Measurements from ENCODE around the gene UBL3. TPM values are rescaled to one million over a fixed set of nuclear protein-coding genes. Genes with fewer than 3 reads are reported as not detected.
A peak's percentile ranks its signal among the peaks of the same experiment; 100 is the strongest.

The UBL3 gene
- total RNA-seq, 2 donors from 2014 or later: 21.9 to 22.3 TPM

GRCh38 chr13:29859971-29860370 lies 9.6 kb upstream of the UBL3 start:
- intact Hi-C loops (cut with DNase I): no loop called here
- no peak for DNase-seq
- no peak for ATAC-seq

- ATAC-seq (no peak), DNase-seq (no peak)
- intact Hi-C loops (cut with DNase I): no loop called here
These were observed 8.2 kb upstream of the UBL3 start for GRCh38 chr13:29858667-29859066.

- no peak for ATAC-seq
- intact Hi-C loops (cut with DNase I): no loop called here
- DNase-seq: no peak
These were observed 7.8 kb upstream of the UBL3 start for GRCh38 chr13:29858231-29858630.

- DNase-seq (no peak), ATAC-seq (no peak)
- intact Hi-C loops (cut with DNase I): no loop called here
These were observed 6.7 kb upstream of the UBL3 start for GRCh38 chr13:29857085-29857484.

GRCh38 chr13:29856426-29856825 lies 6.0 kb upstream of the UBL3 start:
- intact Hi-C loops (cut with DNase I): no loop called here
- no peak for ATAC-seq
- no peak for DNase-seq

GRCh38 chr13:29855784-29856183 lies 5.4 kb upstream of the UBL3 start:
- ATAC-seq (no peak), DNase-seq (no peak)
- intact Hi-C loops (cut with DNase I): no loop called here

- DNase-seq (no peak), ATAC-seq (no peak)
- intact Hi-C loops (cut with DNase I): no loop called here
These were observed 4.6 kb upstream of the UBL3 start for GRCh38 chr13:29855009-29855408.

- no peak for DNase-seq
- intact Hi-C loops (cut with DNase I): no loop called here
- ATAC-seq: no peak
These were observed 2.7 kb upstream of the UBL3 start for GRCh38 chr13:29853131-29853530.

- DNase-seq: no peak
- intact Hi-C loops (cut with DNase I): no loop called here
- ATAC-seq: no peak
These were observed 2.1 kb upstream of the UBL3 start for GRCh38 chr13:29852472-29853054.

- DNase-seq: peak; percentile 65
- peak; percentile 50 to 59 for ATAC-seq
- intact Hi-C loops (cut with DNase I): loop anchor here (5.0 to 10.0 kb wide), 3 partner anchors 75 to 345 kb away; no protein-coding TSS in a partner anchor
These were observed 645 bp downstream of the UBL3 start for GRCh38 chr13:29849731-29850212.

- no peak for ATAC-seq
- intact Hi-C loops (cut with DNase I): loop anchor here (5.0 to 10.0 kb wide), 3 partner anchors 74 to 344 kb away; no protein-coding TSS in a partner anchor
These were observed 1.3 kb downstream of the UBL3 start for GRCh38 chr13:29849071-29849631.

GRCh38 chr13:29847501-29847983 lies 2.9 kb downstream of the UBL3 start:
- ATAC-seq: no peak
- DNase-seq: no peak
- intact Hi-C loops (cut with DNase I): loop anchor here (5.0 to 10.0 kb wide), 3 partner anchors 73 to 343 kb away; no protein-coding TSS in a partner anchor

More at GRCh38 chr13:29849071-29849631, 1.3 kb downstream of the UBL3 start:
- DNase-seq: no peak

- ATAC-seq (no peak), DNase-seq (no peak)
- intact Hi-C loops (cut with DNase I): loop anchor here (5.0 to 10.0 kb wide), 3 partner anchors 72 to 342 kb away; no protein-coding TSS in a partner anchor
These were observed 3.8 kb downstream of the UBL3 start for GRCh38 chr13:29846475-29847256.

- DNase-seq (no peak), ATAC-seq (no peak)
- intact Hi-C loops (cut with DNase I): loop anchor here (5.0 to 10.0 kb wide), 3 partner anchors 71 to 341 kb away; no protein-coding TSS in a partner anchor
These were observed 4.9 kb downstream of the UBL3 start for GRCh38 chr13:29845440-29846056.

- intact Hi-C loops (cut with DNase I): loop anchor here in 1 of 2 donors (10.0 kb wide), 2 partner anchors 70 to 340 kb away; no protein-coding TSS in a partner anchor
- ATAC-seq (no peak), DNase-seq (no peak)
These were observed 6.0 kb downstream of the UBL3 start for GRCh38 chr13:29844441-29844840.

GRCh38 chr13:29840585-29840984 lies 9.8 kb downstream of the UBL3 start:
- ATAC-seq (no peak), DNase-seq (no peak)
- intact Hi-C loops (cut with DNase I): loop anchor here in 1 of 2 donors (10.0 kb wide), 2 partner anchors 66 to 336 kb away; no protein-coding TSS in a partner anchor

- intact Hi-C loops (cut with DNase I): no loop called here
- no peak for ATAC-seq
- DNase-seq: no peak
These were observed 14.9 kb downstream of the UBL3 start for GRCh38 chr13:29835280-29836061.

- ATAC-seq: peak in 1 of 2 donors; percentile 14
- intact Hi-C loops (cut with DNase I): no loop called here
These were observed 17.6 kb downstream of the UBL3 start for GRCh38 chr13:29832761-29833298.

More at GRCh38 chr13:29832761-29833298, 17.6 kb downstream of the UBL3 start:
- no peak for DNase-seq
